ENCODE results near the gene CCDC81. TPM values are rescaled to one million over a fixed set of nuclear protein-coding genes. Genes with fewer than 3 reads are reported as not detected.

Gene CCDC81
- total RNA-seq, 1 experiment from 2014 or later = 2.0 TPM

DNA sequence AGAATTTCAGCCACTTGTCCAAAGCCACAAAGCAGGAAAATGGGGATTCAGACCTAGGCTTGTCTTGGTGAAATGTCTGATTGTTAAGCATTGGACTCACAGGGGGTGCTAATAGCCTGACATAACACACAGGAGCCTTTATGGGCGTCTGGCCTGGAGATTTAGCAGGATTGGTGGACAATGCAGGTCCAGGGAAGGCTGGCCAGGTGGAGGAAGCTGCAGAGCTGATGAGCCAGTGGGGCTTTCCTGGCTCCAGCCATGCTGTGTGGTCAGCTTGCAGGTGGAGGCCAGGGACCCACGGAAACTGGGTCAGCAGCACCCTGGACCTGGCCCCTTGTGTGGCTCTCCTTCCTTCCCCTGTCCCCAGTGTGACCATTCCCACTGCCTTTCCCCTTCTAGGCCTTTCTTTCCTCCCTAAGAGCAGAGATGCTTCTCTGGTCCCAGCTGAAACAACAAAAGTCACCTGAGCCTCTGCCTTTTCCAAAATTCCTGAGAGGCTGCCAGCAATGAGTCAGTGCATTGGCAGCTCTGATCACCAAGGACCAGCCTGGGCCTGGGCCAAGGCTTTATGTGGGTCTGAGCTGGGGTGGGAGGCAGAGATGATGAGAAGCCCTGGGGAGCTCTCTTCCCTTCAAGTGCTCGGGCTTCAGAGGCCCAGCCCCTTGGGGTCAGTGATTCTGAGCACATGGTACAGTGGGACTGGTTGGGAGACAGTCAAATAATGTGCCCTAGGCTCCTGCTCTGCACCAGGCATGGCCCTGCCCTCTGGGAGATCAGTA, 85.2 kb downstream of the CCDC81 start:
- DNase-seq = no peak

GRCh38 chr11:86460461-86461385, 86.0 kb downstream of the CCDC81 start:
- H3K36me3 ChIP-seq (replicated peaks; ENCODE audit: control insufficient read depth, insufficient read depth, low read length) = no peaks in the 10 kb centered on the region
- no peaks in the 10 kb centered on the region for H3K27me3 ChIP-seq (ENCODE audit: control insufficient read depth, insufficient read depth, low read length)
- no peak overlapping the region for H3K4me3 ChIP-seq (ENCODE audit: insufficient read depth, low read depth, low read length)
- no peak for DNase-seq

More for the DNA sequence above, 85.2 kb downstream of the CCDC81 start:
- no peak overlapping the region for H3K4me3 ChIP-seq (ENCODE audit: insufficient read depth, low read depth, low read length)
- no peaks in the 10 kb centered on the region for H3K36me3 ChIP-seq (replicated peaks; ENCODE audit: control insufficient read depth, insufficient read depth, low read length)
- no peaks in the 10 kb centered on the region for H3K27me3 ChIP-seq (ENCODE audit: control insufficient read depth, insufficient read depth, low read length)

- no peak for DNase-seq
- Histone ChIP-seq H3K4me3 (ENCODE audit: insufficient read depth, low read depth, low read length) (no peak overlapping the region), H3K27me3 (ENCODE audit: control insufficient read depth, insufficient read depth, low read length) (no peaks in the 10 kb centered on the region), H3K36me3 (replicated peaks; ENCODE audit: control insufficient read depth, insufficient read depth, low read length) (no peaks in the 10 kb centered on the region)
Measured at GRCh38 chr11:86461892-86462291, 87.2 kb downstream of the CCDC81 start.

DNA sequence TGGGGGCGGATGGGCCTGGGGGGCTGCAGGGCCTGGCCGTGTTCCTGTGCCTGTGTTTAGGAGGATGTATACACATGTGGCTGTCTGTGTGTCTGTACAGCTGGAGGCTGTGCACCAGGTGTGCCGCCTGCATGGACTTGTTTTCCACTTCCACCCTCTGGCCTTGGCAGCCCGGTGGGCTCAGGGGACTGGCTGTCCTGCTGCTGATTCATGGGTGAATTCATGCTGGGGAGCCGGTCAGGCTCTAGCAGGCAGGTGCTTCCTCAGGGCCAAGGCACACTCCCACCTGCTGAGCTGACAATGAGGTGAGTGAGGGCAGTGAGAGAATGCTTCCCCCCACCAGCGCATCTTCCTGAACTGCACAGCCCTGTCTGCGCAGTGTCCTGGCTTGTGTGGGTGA, 88.4 kb downstream of the CCDC81 start:
- DNase-seq = no peak
- Histone ChIP-seq H3K4me3 (ENCODE audit: insufficient read depth, low read depth, low read length) (no peak overlapping the region), H3K36me3 (replicated peaks; ENCODE audit: control insufficient read depth, insufficient read depth, low read length) (no peaks in the 10 kb centered on the region), H3K27me3 (ENCODE audit: control insufficient read depth, insufficient read depth, low read length) (no peaks in the 10 kb centered on the region)

- no peaks in the 10 kb centered on the region for H3K36me3 ChIP-seq (replicated peaks; ENCODE audit: control insufficient read depth, insufficient read depth, low read length)
Measured at GRCh38 chr11:86463955-86464354, 89.3 kb downstream of the CCDC81 start.

DNA sequence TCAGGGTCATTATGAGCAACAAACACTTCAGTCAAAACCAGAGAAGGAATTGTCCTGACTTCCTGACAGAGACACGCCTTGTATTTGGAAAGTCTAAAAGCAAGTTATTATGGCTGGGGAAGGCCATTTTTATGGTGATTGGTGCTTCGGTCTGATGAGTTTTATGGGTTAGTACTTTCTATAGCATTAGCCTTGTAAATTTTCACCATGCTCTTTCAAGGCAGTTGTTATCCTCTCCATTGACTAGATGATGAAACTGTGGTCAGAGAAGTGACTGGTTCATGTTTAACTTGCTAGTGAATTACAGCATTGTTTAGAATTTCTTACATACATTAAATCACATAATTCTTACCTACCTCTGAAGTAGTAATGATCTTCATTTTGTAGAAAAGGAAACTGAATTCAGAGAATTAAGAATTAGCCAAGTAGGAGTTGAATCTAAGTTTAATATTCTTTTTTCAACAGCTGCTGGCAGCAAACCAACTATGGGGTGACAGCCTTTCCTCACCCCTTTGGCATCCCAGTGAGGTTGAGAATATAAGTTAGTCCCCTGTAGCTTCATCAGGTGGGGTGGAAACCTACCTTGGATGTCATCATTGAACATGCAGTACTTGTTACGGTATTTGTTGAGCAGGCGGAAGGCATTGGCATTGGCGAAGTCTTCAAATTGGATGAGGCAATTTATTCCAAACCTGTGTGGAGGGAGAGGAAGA, 90.0 kb downstream of the CCDC81 start:
- no peaks in the 10 kb centered on the region for H3K27me3 ChIP-seq (ENCODE audit: control insufficient read depth, insufficient read depth, low read length)
- no peak for DNase-seq
- no peaks in the 10 kb centered on the region for H3K36me3 ChIP-seq (replicated peaks; ENCODE audit: control insufficient read depth, insufficient read depth, low read length)
- H3K4me3 ChIP-seq (ENCODE audit: insufficient read depth, low read depth, low read length) = no peak overlapping the region

More at GRCh38 chr11:86463955-86464354, 89.3 kb downstream of the CCDC81 start:
- H3K27me3 ChIP-seq (ENCODE audit: control insufficient read depth, insufficient read depth, low read length) = no peaks in the 10 kb centered on the region
- no peak overlapping the region for H3K4me3 ChIP-seq (ENCODE audit: insufficient read depth, low read depth, low read length)
- DNase-seq = no peak

DNA sequence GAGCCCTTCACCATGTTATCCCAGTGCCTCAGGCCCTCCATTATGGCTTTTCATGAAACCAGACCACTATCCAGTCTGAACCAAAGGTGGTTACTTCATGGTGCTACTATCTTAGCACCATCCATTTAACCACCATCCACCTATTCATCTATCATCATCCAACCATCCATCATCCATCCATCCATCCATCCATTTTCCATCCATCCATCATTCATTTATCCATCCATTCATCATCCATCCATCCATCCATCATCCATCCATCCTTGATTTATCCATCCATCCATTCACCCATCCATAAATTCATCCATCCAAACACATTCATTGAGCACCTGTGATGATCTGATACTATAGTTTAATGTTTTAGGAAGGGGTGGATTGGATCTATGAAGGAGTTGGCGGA, 93.5 kb downstream of the CCDC81 start:
- no peak overlapping the region for H3K4me3 ChIP-seq (ENCODE audit: insufficient read depth, low read depth, low read length)
- DNase-seq = no peak
- no peaks in the 10 kb centered on the region for H3K27me3 ChIP-seq (ENCODE audit: control insufficient read depth, insufficient read depth, low read length)
- no peaks in the 10 kb centered on the region for H3K36me3 ChIP-seq (replicated peaks; ENCODE audit: control insufficient read depth, insufficient read depth, low read length)

DNA sequence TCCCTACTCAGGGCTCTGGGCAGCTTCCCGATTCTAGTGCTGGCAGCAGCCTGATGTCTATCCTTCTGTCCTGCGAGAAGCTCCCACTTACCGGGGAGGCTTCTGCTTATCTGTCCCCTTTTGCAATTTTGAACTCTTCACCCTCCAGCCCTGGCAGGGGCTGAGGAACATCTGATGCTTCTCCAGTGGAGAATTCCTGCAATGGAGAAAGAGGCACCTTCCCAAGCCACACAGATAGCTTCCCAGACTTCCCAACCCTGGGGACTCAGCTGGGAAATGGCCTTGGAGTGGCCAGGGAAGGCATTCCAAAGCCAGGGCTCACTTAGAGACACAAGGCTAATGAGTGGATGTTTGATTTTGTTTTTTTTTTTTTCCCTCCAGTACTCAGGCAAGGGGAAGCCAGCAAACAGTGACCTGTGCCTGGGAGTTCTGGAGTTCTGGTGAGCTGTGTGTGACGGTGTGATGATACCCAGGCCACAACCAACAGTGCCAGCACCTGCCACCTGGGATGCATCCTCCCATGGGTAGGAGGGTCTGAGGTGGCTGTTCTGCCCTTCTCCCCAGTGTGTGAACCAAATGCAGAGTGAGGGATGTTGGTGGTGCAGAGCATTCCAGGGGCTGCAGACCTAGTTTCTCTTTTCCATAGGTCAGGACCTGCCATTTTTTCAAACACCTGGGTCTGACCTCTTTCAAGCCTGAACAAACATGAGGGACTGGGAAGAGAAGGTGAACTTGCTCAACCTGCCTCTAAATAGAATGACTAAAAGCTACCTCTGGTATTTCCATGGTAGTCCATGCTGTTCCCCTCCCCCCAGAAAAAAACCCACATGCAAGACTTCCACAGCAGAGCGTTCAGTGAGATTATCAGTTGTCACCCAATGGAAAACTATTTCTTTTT, 95.1 kb downstream of the CCDC81 start:
- no peaks in the 10 kb centered on the region for H3K36me3 ChIP-seq (replicated peaks; ENCODE audit: control insufficient read depth, insufficient read depth, low read length)

More for the DNA sequence above, 95.1 kb downstream of the CCDC81 start:
- H3K27me3 ChIP-seq (ENCODE audit: control insufficient read depth, insufficient read depth, low read length) = no peaks in the 10 kb centered on the region
- no peak for DNase-seq
- no peak overlapping the region for H3K4me3 ChIP-seq (ENCODE audit: insufficient read depth, low read depth, low read length)

Other genes with a start within 250 kb of the CCDC81 start
- 20.0 and 29.2 TPM in 2 replicates for gene EED, start 130.1 kb upstream of the CCDC81 start, total RNA-seq (2014; rRNA removed; shearing (Covaris generic))
- 53.0 and 65.1 TPM in 2 replicates for gene HIKESHI, start 72.6 kb upstream of the CCDC81 start, total RNA-seq (2014; rRNA removed; shearing (Covaris generic))

All from H7 (cell line).